Naive thymus-derived CD8-positive, alpha-beta T cell (primary cell): ENCODE data around the gene PDE1C. TPM values are rescaled to one million over a fixed set of nuclear protein-coding genes. Genes with fewer than 3 reads are reported as not detected.

Source experiments
- ATAC-seq, 2 donors: fragments of 150-1000 bp; cut with Tn5 transposase in 1 of 2; sonication (Bioruptor Pico), chemical (Tn5 transposase) in 1 of 2; 1 replicate in 1 of 2; 2 replicates in 1 of 2; pipeline ENCODE4 v1.10.0; 2021; ENCODE audit warnings: mild to moderate bottlenecking in 2 of 2, moderate library complexity in 2 of 2
- POLR2A ChIA-PET: fragments of 350-600 bp; sonication (Branson Sonifier 250); formaldehyde crosslinking; loops from one replicate; lab custom pipeline; 2021; ENCODE audit warnings: antibody characterized with exemption; lab: Charles Lee
- DNase-seq, 10 donors: peaks; one replicate each; pipeline versions ENCODE4 v3.0.0 to v3.0.0-alpha.2; 2020 to 2022
- H3K27ac Mint-ChIP-seq, 10 donors: one replicate each; pipeline ENCODE4 v1.8.0; 2020 to 2022; ENCODE audit warnings: mild to moderate bottlenecking in 10 of 10, mixed read lengths in 10 of 10, moderate library complexity in 4 of 10, inconsistent platforms in 1 of 10
- H3K27me3 Mint-ChIP-seq, 5 donors: one replicate each; pipeline ENCODE4 v1.8.0; 2021 to 2022; ENCODE audit warnings: mixed read lengths in 5 of 5
- H3K36me3 Mint-ChIP-seq, 3 donors: one replicate each; pipeline ENCODE4 v1.8.0; 2020 to 2022; ENCODE audit warnings: mixed read lengths in 3 of 3, mild to moderate bottlenecking in 2 of 3, inconsistent platforms in 1 of 3
- H3K4me1 Mint-ChIP-seq, 4 donors: one replicate each; pipeline ENCODE4 v1.8.0; 2021 to 2022; ENCODE audit warnings: mixed read lengths in 4 of 4
- H3K4me3 Mint-ChIP-seq, 10 donors: one replicate each; pipeline ENCODE4 v1.8.0; 2020 to 2022; ENCODE audit warnings: mild to moderate bottlenecking in 10 of 10, mixed read lengths in 10 of 10, moderate library complexity in 6 of 10, inconsistent platforms in 1 of 10
- H3K9me3 Mint-ChIP-seq, 9 donors: one replicate each; pipeline ENCODE4 v1.8.0; 2020 to 2022; ENCODE audit warnings: mixed read lengths in 9 of 9, mild to moderate bottlenecking in 3 of 9, inconsistent platforms in 1 of 9, moderate library complexity in 1 of 9
- polyA plus RNA-seq, 3 donors: library from polyadenylated mRNA; unstranded; fragments of 300-500 nt; fragmentation: Illumina TruSeq; gene quantifications; one replicate each; pipeline ENCODE4 v1.2.3, GENCODE V29; 2021
- total RNA-seq, 8 experiments: library from RNA in 2 of 8; stranded (reverse) in 2 of 8; gene quantifications; one replicate each; pipeline ENCODE4 v1.2.3 and lab custom pipeline; 2021 to 2026

PDE1C gene
- total and polyA plus RNA-seq, 5 experiments from 2014 or later: not detected

DNA sequence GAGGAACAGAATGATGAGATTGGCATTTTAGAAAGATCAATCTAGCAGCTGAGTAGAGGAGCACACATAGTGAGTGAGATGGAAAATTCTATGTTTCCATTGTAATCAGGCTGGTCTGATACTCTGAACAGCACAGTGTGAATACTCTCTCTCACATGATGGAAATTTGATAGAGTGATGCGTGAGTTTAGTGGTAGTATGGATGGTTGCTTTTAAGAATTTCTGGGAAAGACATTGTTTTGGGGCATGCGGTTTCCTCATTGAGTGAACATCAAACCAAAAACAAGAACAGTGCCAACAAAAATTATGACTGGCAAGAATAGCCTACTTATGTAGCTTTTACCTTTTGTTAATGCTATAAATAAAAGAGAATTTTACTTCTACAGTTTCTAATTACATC is 183.2 kb downstream of the PDE1C start:
- H3K4me3 Mint-ChIP-seq: no peak overlapping the region
- H3K4me1 Mint-ChIP-seq: no peaks in the 10 kb centered on the region
- no peaks in the 10 kb centered on the region for H3K27me3 Mint-ChIP-seq
- peaks cover 0 to 5% (median 0%) of the 10 kb centered on the region in 3 donors for H3K36me3 Mint-ChIP-seq
- DNase-seq (no peak), ATAC-seq (no peak)
- H3K9me3 Mint-ChIP-seq: peaks cover 0 to 22% (median 7%) of the 10 kb centered on the region in 9 donors
- no peak overlapping the region for H3K27ac Mint-ChIP-seq
- POLR2A ChIA-PET: no interaction called here

DNA sequence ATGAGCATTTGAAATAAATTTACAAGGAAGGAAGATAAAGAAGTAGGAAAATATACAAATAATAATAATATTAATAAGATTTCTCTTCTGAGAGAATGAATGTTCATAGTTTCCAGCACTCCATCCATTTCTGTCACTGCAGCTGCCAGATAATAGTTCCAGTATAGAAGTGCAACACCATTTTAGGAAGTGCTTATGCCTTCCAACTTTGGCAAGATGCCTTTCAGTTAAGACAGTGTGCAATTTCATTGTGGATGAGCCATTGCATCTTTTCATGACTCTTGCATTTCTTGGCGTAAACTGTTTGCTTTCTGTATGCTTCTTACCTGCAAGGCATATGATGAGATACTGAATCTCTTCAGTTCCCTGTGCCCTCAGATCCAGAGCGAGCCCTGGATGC is 185.0 kb downstream of the PDE1C start:
- Mint-ChIP-seq H3K9me3 (peaks cover 0 to 22% (median 11%) of the 10 kb centered on the region in 9 donors), H3K4me3 (no peak overlapping the region), H3K27me3 (no peaks in the 10 kb centered on the region), H3K36me3 (peaks cover 0 to 5% (median 0%) of the 10 kb centered on the region in 3 donors), H3K27ac (no peak overlapping the region), H3K4me1 (no peaks in the 10 kb centered on the region)
- ATAC-seq: no peak
- POLR2A ChIA-PET: no interaction called here
- no peak for DNase-seq

- Mint-ChIP-seq H3K9me3 (peaks cover 0 to 20% (median 11%) of the 10 kb centered on the region in 9 donors), H3K36me3 (peaks cover 0 to 5% (median 0%) of the 10 kb centered on the region in 3 donors), H3K27ac (no peak overlapping the region), H3K4me3 (no peak overlapping the region), H3K27me3 (no peaks in the 10 kb centered on the region), H3K4me1 (no peaks in the 10 kb centered on the region)
- DNase-seq (no peak), ATAC-seq (no peak)
- POLR2A ChIA-PET: no interaction called here
These were observed 186.4 kb downstream of the PDE1C start for GRCh38 chr7:31883761-31884164.

- Mint-ChIP-seq H3K27me3 (no peaks in the 10 kb centered on the region), H3K9me3 (peaks cover 0 to 17% (median 11%) of the 10 kb centered on the region in 9 donors), H3K36me3 (peaks cover 0 to 5% (median 0%) of the 10 kb centered on the region in 3 donors), H3K4me1 (no peaks in the 10 kb centered on the region), H3K4me3 (no peak overlapping the region), H3K27ac (no peak overlapping the region)
- POLR2A ChIA-PET: no interaction called here
- ATAC-seq: no peak
- DNase-seq: no peak
These were observed 188.0 kb downstream of the PDE1C start for GRCh38 chr7:31882187-31882586.

DNA sequence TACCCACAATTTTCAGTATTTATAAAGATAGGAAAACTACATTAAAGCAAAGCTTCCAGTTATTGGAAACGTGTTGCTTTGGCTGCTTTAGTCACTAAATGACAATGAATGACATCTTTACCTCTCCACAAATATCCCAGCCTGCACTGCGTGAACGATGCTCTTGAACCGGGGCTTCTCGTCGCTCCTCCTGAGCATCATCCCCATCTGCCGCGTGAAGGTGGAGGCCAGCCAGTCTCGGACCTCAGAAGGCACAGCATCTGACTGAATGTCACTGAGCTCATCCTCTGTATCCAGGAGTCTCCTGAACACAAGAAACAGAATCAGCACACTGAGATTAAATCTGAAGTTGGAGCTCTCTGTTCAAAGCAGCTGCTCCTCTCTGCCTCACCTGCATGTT is 191.3 kb downstream of the PDE1C start:
- Mint-ChIP-seq H3K9me3 (peaks cover 0 to 17% (median 0%) of the 10 kb centered on the region in 9 donors), H3K4me1 (no peaks in the 10 kb centered on the region), H3K36me3 (no peaks in the 10 kb centered on the region), H3K27me3 (no peaks in the 10 kb centered on the region), H3K27ac (no peak overlapping the region), H3K4me3 (no peak overlapping the region)
- POLR2A ChIA-PET: no interaction called here
- DNase-seq: no peak
- no peak for ATAC-seq

DNA sequence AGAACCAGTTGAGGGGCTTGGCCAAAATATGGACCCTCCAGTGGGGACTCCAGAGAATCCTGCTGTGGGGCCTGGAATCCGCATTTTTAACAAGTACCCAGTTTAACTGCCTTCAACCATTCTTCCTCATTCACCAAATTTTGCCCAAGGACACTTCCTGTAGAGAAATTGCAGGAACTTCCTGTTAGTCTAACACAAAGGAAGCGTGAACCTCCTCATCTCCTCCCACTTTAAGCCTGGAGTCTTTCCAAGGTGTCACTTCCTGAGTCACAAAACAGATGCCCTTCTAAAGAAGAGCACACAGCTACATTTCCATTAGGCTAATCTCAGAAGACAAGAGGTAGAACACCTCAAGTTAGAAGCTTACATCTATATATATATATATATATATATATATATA is 194.8 kb downstream of the PDE1C start:
- DNase-seq (no peak), ATAC-seq (no peak)
- Mint-ChIP-seq H3K9me3 (peaks cover 0 to 11% (median 3%) of the 10 kb centered on the region in 9 donors), H3K27ac (no peak overlapping the region), H3K27me3 (no peaks in the 10 kb centered on the region), H3K36me3 (no peaks in the 10 kb centered on the region), H3K4me3 (no peak overlapping the region), H3K4me1 (no peaks in the 10 kb centered on the region)
- POLR2A ChIA-PET: no interaction called here

DNA sequence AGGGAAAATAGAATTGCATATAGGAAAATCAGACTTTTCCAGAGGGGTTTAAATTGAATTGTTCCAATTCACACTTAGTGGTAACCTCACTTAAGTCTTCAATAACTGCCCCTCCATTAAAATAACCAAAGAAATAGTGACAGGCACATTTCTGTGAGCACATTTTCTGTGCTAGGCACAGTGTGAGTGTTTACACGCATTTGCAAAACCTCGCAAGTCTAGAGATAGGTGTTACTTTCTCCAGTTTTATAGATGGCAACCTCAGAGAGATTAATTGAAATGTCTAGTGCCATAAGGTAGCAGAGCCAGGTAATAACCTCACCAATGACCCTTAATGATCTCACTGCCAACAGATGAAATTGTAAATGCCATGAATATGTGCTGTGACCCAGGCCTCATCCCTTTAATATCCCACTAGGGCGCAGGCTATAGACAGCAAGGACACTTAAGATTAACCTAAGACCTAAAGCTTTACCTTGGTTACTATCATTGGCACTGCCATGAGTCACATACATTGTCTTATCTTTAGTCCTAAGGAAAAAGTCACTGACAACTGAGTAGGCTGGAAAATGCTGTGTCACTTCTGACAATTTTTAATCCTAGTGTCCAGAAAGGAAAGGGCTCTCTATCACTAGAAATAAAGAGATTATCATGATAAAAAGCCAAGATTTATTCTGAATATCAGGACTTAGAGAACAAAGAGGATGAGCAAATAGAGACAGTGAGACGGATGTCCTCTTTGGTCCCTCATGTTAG is 195.4 kb downstream of the PDE1C start:
- Mint-ChIP-seq H3K36me3 (no peaks in the 10 kb centered on the region), H3K27ac (no peak overlapping the region), H3K4me1 (no peaks in the 10 kb centered on the region), H3K9me3 (peaks cover 0 to 9% (median 2%) of the 10 kb centered on the region in 9 donors), H3K27me3 (no peaks in the 10 kb centered on the region), H3K4me3 (no peak overlapping the region)
- POLR2A ChIA-PET: no interaction called here
- ATAC-seq: no peak
- no peak for DNase-seq

DNA sequence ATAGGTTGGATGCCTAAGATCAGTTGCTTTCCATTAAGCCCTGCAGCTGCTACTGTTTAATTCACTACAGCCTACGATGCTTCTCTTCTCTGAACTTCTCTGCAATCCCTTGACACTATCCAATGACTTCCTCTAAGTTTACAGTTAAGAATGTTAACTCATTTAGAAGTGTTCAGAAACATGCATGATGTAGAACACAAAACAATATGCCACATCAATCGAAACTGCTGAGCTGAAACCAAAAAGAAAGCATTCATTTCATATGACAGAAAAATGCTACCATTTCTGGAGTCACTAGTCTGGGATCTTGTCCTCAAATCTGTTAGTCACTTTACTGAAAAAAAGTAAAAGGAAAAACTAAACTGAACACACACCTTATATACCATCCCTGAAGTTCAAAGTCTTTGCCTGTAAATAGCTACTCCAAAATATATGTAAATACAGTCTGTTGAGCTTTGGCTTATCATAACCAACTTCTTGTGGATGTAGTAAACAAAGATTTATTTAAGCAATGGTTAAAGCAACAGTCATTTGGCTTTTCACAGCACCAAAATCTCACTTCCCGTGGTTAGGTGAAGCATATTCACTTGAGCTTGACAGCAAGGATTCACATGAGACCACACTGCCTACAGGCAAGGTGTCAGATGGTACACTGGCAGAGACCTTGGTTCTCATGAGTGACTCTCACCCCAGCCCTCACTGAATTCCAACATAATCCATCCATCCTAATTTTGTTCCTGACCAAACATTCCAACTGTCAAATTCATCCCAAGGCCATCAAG is 196.2 kb downstream of the PDE1C start:
- DNase-seq (no peak), ATAC-seq (no peak)
- Mint-ChIP-seq H3K4me3 (no peak overlapping the region), H3K9me3 (peaks cover 0 to 9% (median 2%) of the 10 kb centered on the region in 9 donors), H3K36me3 (no peaks in the 10 kb centered on the region), H3K27ac (no peak overlapping the region), H3K27me3 (no peaks in the 10 kb centered on the region), H3K4me1 (no peaks in the 10 kb centered on the region)
- POLR2A ChIA-PET: no interaction called here

GRCh38 chr7:31872545-31873370 is 197.4 kb downstream of the PDE1C start:
- Mint-ChIP-seq H3K27ac (no peak overlapping the region), H3K27me3 (no peaks in the 10 kb centered on the region), H3K4me3 (no peak overlapping the region), H3K4me1 (no peaks in the 10 kb centered on the region), H3K9me3 (peaks cover 5 to 18% (median 13%) of the 10 kb centered on the region in 9 donors), H3K36me3 (no peaks in the 10 kb centered on the region)
- DNase-seq (no peak), ATAC-seq (no peak)
- POLR2A ChIA-PET: no interaction called here

DNA sequence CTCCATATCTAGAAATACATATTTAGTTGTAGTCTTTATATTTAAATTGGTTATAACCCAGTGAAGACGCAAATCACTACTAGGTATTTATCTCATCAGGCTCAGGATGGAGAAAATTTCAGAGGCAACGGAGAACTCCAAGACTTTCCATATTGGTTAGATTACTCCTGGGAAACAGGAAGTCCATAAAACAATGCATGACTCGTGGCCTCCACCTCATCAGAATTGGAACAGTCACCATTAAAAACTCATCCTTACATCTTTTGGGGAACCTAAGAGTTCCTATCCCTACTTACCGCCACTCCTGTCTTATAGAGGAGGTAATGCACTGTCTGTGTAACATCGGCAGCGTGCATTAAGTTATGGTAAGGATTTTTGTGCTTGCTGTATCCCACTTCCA is 205.6 kb downstream of the PDE1C start:
- DNase-seq (no peak), ATAC-seq (no peak)
- no peaks in the 10 kb centered on the region for H3K4me1 Mint-ChIP-seq
- peaks cover 4 to 39% (median 14%) of the 10 kb centered on the region in 9 donors for H3K9me3 Mint-ChIP-seq
- no peak overlapping the region for H3K4me3 Mint-ChIP-seq
- H3K27ac Mint-ChIP-seq: no peak overlapping the region
- POLR2A ChIA-PET: no interaction called here
- no peaks in the 10 kb centered on the region for H3K36me3 Mint-ChIP-seq
- peaks cover 0 to 4% (median 0%) of the 10 kb centered on the region in 5 donors for H3K27me3 Mint-ChIP-seq

DNA sequence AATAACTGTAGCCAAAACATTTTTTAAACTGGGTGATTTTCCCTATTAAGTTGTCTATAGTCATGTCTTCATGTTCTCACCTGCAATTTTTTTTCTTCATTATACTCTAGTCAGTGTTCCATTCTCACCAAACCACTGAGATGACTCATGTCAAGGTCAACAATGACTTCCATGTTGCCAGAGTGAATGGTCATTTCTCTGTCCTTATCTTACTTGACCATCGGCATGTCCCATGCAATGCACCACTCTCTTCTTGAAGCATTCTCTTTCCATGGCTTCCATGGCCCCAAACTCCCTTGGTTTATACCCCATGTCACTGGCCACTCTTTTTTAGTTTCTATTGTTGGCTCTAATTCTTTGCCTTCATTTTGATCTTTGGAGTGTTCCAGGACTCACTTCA is 209.3 kb downstream of the PDE1C start:
- POLR2A ChIA-PET: no interaction called here
- Mint-ChIP-seq H3K9me3 (peaks cover 0 to 17% (median 0%) of the 10 kb centered on the region in 9 donors), H3K27me3 (peaks cover 0 to 4% (median 0%) of the 10 kb centered on the region in 5 donors), H3K4me1 (no peaks in the 10 kb centered on the region), H3K27ac (no peak overlapping the region), H3K36me3 (no peaks in the 10 kb centered on the region), H3K4me3 (no peak overlapping the region)
- DNase-seq (no peak), ATAC-seq (no peak)

GRCh38 chr7:31858055-31858454 is 212.2 kb downstream of the PDE1C start:
- no peaks in the 10 kb centered on the region for H3K36me3 Mint-ChIP-seq
- no peak for ATAC-seq
- peaks cover 0 to 17% (median 4%) of the 10 kb centered on the region in 9 donors for H3K9me3 Mint-ChIP-seq
- H3K4me1 Mint-ChIP-seq: no peaks in the 10 kb centered on the region
- peaks cover 0 to 4% (median 0%) of the 10 kb centered on the region in 5 donors for H3K27me3 Mint-ChIP-seq
- POLR2A ChIA-PET: no interaction called here
- no peak overlapping the region for H3K4me3 Mint-ChIP-seq
- H3K27ac Mint-ChIP-seq: no peak overlapping the region
- DNase-seq: no peak
